Erythroblast (primary cell): ENCODE results near the gene MYO1H.

Experiments used
- GATA1 ChIP-seq: IDR thresholded peaks from 2 replicates; pipeline ENCODE4 v1.6.1; 2011; ENCODE audit warnings: low read depth, mild to moderate bottlenecking, control low read depth, low read length, moderate library complexity
- POLR2A ChIP-seq: IDR thresholded peaks from 2 replicates; pipeline ENCODE4 v1.6.1; 2011; ENCODE audit warnings: mild to moderate bottlenecking, low read length

DNA sequence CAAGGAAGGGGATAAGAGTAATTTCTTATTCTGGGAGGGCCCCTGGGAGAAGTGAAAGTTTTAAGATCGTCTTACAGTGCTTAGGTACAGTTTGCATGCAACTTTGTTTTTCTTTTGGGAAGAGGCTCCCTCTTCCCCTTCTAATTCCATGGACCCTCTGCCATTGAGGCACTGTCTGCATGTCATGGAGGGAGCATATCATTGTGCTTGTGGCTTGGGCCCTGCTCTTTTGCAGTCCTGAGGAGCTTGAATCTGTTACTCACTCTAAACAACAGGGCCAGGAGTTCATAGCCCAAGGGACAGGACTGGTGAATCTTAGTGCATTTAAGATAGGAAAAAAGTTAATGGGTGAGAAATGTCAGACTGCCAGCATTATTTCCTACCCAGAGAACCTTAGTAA is 132.1 kb downstream of the MYO1H start:
- no peak for TF ChIP-seq POLR2A
- no peak for TF ChIP-seq GATA1
